ENCODE measurements around the gene TKT.
A peak's percentile ranks its signal among the peaks of the same experiment; 100 is the strongest.

TKT gene

GRCh38 chr3:53239800-53240199 is 16.0 kb downstream of the TKT start:
- DNase-seq = no peak

- DNase-seq = no peak
Measured at GRCh38 chr3:53238886-53239285, 16.9 kb downstream of the TKT start.

GRCh38 chr3:53238051-53238850 is 17.6 kb downstream of the TKT start:
- DNase-seq = peak; percentile 46

GRCh38 chr3:53236112-53236841 is 19.5 kb downstream of the TKT start:
- DNase-seq = peak; percentile 88

DNA sequence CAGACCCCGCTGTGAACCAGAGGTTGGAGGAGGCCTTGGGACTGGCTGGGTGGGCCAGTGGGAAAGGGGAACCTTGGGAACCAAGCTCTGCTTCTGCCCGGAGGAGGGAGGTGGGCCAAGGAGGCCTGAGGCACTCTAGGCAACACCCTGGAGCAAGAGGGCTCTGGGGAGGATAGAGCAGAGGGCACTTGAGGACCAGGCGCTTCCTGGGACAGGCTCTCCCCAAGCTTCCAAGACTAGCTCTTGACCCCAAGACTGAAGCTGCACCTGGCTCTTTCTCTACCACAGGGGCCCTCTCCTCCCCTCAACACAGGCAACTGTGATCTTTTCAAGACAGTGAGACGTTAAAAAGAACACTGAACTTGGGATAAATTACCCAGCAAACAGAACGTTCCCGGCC is 20.3 kb downstream of the TKT start:
- DNase-seq = no peak

- DNase-seq = no peak
Measured at GRCh38 chr3:53234841-53235232, 21.0 kb downstream of the TKT start.

DNA sequence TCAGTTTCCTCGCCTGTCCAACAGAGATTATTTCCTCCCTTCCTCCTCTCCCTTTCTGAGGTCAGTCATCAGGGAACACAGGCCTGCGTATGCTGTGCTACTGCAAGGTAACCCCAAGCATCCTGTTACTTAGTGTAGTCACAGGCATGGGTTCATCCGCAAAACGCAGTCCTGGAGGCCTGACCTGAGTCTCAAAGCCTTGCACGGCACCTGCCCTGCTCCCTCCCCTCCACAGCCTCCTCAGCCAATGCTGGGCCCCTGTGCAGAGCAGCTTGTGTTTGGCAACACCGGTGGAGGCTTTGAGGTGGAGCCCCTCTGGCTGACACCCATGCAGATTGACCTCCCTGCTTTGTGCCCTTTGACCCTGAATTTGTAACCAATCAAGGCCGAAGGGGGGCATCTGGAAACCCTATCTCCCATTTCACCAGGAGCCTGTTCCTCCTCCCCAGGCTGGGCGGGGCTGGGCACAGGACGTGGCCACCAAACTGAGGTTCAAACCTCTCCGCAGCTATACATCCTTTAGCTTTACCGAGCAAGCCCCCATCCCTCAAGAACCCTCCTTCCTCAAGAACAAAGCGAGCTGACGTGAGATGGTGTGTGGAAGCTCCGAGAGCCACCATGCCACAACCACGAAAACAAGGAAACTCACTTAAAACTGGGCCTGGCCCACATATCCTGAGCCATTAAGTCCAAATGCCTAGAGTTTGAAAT is 21.5 kb downstream of the TKT start:
- no peak for DNase-seq

DNA sequence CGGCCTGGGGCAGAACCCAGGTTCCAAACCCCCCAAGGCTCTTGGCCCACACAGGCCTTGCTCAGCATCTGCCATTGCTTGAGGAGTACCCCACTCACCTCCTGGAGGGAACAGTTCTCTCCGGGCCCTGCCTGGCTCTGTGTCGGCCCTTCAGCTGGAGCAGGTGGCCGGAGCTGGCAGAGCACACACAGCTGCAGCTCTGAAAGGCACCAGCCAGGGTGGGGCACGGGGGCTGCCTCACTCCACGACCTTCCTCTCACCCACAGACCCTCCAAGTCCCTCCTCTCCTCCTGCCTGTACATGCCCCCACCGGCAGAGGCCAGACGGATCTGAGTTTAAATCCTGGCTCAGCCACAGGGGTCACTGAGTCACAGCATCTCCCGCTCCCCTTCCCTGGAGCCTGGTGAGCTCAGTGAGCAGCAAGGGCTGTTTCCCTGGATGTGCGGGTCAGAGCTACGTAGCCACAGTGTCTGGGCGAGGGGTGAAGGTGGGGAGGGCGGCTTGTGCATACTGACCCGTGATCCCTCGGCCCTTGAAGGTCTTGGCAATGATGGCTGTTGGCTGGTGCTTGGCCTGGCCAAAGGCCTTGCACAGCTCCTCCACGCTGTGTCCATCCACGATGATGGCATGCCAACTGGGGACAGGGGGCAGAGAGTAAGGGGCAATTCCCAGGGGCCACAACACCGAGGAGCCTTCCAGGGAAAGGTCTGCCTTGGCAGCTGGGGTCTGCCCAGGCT is 23.0 kb downstream of the TKT start:
- no peak for DNase-seq

DNA sequence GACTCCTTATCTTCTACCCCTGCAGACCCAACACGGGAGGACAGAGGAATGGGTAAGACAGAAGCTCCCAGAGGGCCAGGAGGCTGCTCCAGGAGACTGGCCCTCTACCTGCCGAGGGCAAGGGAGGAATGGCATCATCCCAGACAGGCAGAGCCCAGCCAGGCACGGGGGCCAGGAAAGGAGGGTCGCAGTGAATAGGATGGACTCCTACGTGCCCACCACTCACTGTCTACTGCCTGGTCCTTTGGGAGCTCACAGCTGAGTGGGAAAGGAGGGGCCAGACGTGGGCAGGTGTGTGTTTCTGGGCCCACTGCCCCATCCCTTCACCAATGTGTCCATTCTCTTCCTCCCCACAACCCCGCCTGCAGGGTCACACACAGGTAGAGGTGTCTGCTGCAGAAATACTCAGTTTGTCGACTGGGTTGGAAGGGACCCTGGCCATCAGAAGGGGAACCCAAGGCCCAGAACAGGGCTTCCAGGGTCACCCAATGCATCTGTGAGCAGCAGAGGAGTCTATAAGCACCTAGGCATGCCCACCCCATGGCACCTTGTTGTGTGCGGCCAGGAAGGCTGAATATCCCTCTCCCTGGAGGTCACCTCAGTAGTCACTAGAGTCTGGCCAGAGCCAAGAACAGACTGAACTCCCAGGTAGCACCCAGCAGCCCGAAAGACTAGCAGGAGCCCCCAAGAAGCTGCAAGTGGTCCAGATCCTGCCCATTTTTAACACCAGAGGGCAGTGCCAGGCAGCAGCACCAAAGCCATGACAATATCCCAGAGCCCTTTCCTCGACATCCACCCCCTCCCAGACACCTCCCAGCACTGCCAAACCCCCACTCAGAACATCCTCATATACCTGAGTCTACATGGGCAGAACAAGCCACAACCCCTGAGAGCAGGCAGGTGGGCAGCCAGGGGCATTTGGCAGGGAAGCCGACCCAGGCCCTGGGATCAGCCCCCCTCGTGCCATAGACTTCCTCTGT is 24.0 kb downstream of the TKT start:
- no peak for DNase-seq

DNA sequence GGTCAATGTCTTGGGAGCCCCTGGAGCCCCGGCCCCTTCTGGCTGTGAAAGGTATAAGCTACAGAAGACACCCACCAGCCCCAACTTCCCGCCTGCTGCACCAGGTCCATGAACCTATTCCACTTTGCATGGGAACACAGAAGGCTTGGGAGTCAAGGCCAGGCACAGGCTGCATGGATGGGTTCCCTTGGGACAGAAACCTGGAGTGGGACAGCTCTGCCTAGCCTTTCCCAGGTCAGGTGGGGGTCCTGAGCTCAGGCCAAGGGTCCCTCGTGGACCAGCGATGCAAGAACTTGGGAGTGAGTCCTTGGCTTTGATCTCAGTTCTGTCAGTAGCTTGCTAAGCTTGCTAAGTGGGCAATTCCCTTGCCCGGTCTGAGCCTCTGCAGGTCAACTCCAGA is 25.0 kb downstream of the TKT start:
- no peak for DNase-seq

DNA sequence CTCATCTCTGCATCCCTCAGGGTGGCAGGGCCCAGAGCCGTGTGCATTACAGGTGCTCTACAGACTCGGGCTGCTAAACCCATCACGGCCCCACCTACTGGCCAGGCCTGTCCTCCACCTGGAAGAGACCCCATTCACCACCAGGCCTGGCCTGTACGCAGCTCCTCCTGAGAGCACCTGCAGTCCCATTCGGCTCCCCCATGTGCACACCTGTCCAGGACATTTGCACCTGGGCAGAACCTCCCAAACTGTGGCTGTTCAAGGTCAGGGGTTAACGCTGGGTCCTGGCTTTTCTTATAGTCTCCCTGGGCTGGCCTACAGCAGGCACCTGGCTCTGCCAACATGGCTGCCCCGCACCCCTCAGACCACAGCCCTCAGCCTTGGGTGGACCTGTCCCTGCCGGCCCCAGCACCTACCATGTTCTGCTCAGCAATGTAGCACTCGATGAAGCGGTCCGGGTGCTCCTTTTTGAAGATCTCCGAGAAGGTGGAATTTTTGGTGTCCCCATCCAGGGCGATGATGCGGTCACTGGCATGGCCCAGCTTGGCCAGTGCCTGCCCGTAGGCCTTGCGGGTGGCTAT is 25.7 kb downstream of the TKT start:
- DNase-seq = no peak

DNA sequence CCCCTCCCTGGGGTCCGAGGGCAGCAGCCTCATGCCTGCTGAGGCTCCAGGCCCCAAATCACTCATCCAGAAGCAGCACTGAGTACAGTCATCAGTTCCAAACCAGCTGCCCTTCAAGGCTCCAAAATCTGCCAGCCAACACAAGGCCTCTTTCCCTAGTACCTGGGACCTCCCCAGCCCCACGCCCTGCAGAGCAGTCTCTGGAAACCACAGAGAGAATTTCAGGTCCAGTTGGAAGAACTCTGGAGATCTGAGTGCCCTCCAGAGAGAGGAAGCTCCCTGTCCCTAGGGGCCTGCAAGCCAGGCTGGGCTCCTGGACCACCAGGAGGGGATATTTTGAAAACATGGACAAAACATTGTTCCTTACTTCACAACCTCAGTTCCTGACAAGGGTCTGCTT is 26.2 kb downstream of the TKT start:
- no peak for DNase-seq

- DNase-seq = no peak
Measured at GRCh38 chr3:53229171-53229570, 26.7 kb downstream of the TKT start.

- no peak for DNase-seq
Measured at GRCh38 chr3:53227993-53228885, 27.6 kb downstream of the TKT start.

DNA sequence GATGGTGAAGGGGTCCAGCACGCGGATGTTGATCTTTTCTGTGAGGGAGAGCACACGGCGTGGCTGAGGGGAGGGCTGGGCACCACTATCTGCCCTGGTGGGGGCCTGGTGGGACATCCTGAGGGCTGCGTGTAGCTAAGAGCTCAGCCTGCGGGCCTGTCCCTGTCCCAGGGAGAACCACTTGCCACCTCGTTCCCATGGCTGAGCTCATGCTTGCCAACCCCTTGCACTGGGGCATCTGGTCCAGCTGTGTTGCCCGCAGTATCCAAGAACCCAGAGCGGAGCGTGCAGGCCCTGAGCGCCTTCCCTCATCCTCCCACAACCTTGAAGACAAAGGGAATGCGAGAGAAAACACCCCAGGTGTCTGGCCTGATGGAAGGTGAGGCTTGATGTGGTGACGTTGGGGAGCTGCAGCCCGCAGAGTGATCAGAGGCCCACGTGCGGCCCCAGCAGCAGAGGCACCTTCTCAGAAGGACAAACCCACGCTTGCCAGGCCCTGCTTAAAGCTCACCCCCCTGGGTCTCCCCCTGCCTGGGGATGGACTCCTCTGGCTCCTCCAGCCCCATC is 28.9 kb downstream of the TKT start:
- DNase-seq = no peak

- DNase-seq = no peak
Measured at GRCh38 chr3:53226142-53226840, 29.5 kb downstream of the TKT start.

GRCh38 chr3:53225651-53226050 is 30.2 kb downstream of the TKT start:
- no peak for DNase-seq

DNA sequence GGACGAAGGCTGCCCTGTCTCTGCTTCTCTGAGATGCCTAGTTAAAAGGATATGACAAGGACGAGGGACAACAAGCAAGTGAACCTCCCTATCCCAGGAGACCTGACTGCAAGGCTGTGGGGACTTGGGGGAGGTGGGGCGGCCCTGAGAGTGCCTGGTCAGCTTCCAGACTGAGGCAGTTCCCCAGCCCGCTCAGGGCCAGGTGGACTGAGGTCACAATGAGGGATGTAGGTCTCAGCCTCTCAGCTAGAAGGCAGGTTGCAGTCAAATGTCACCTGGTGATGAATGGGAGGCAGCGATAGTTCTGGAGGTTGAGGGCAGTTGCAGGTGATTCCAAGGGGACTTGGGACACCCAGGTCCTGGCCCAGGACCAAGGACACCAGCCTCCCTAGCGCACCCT is 30.6 kb downstream of the TKT start:
- no peak for DNase-seq

- DNase-seq = no peak
Measured at GRCh38 chr3:53224536-53224935, 31.3 kb downstream of the TKT start.

Measured in hematopoietic multipotent progenitor cell treated with erythropoietin and hydrocortisone succinate and interleukin-3 and kit ligand, for 6 days (in vitro differentiated cells).